Osteoblast (primary cell): ENCODE measurements around the gene SALL4. TPM values are rescaled to one million over a fixed set of nuclear protein-coding genes. Genes with fewer than 3 reads are reported as not detected.
"Not testable (repeated sequence)": the region's sequence is repeated elsewhere in the genome, so short reads cannot be mapped to it uniquely, and the experiment has no call there.

ENCODE experiments used
- DNase-seq: peaks from one replicate; pipeline ENCODE4 v3.0.0; 2011; ENCODE audit warnings: low spot score, mixed read lengths; ENCODE audit not compliant: insufficient read length; ENCODE audit errors: missing footprints
- H2AFZ ChIP-seq: 2 replicates; pipeline ENCODE4 v1.6.0; 2011; ENCODE audit warnings: mild to moderate bottlenecking, low read length
- H3K27ac ChIP-seq: 2 replicates; pipeline ENCODE4 v1.5.1; 2011; ENCODE audit warnings: mild to moderate bottlenecking, low read depth, low read length, moderate library complexity
- H3K27me3 ChIP-seq: 2 replicates; pipeline ENCODE4 v1.6.0; 2012; ENCODE audit warnings: mild to moderate bottlenecking, control low read depth, inconsistent platforms, low read length, moderate library complexity; ENCODE audit not compliant: insufficient read depth
- H3K36me3 ChIP-seq: 2 replicates; pipeline ENCODE4 v1.5.1; 2011; ENCODE audit warnings: mild to moderate bottlenecking, low read length, control low read depth, moderate library complexity; ENCODE audit not compliant: insufficient read depth
- H3K4me1 ChIP-seq: 2 replicates; pipeline ENCODE4 v1.5.1; 2011; ENCODE audit warnings: mild to moderate bottlenecking, low read length, control low read depth, moderate library complexity; ENCODE audit not compliant: insufficient read depth
- H3K4me2 ChIP-seq: 2 replicates; pipeline ENCODE4 v1.6.0; 2011; ENCODE audit warnings: mild to moderate bottlenecking, low read length; ENCODE audit not compliant: insufficient read depth
- H3K4me3 ChIP-seq: fragments of 200-600 bp; sonication (generic); 3 replicates; pipeline ENCODE4 v1.5.1; 2012; ENCODE audit warnings: mild to moderate bottlenecking, low read length, inconsistent platforms; ENCODE audit not compliant: insufficient read depth
- H3K79me2 ChIP-seq: 2 replicates; pipeline ENCODE4 v1.6.0; 2012; ENCODE audit warnings: mild to moderate bottlenecking, low read length, control low read depth, inconsistent platforms; ENCODE audit not compliant: insufficient read depth
- H3K9me3 ChIP-seq: 2 replicates; pipeline ENCODE4 v1.5.1; 2011; ENCODE audit warnings: low read depth, low read length, control low read depth
- H4K20me1 ChIP-seq: 2 replicates; pipeline ENCODE4 v1.6.0; 2012; ENCODE audit warnings: mild to moderate bottlenecking, low read length, control low read depth; ENCODE audit not compliant: insufficient read depth
- total RNA-seq: library from RNA; depleted of rRNA; stranded (reverse); fragments of >200 nt; gene quantifications from 2 replicates; pipeline ENCODE4 v1.2.3, GENCODE V29; 2012
- TF ChIP-seq, protein P1 (sequence below): IDR thresholded peaks from 2 replicates; pipeline ENCODE4 v1.5.1; 2011; ENCODE audit warnings: mild to moderate bottlenecking, low read depth, low read length, moderate library complexity; ENCODE audit errors: extremely low read depth

SALL4 gene
- total RNA-seq, 1 donor, result 3.3 TPM

DNA sequence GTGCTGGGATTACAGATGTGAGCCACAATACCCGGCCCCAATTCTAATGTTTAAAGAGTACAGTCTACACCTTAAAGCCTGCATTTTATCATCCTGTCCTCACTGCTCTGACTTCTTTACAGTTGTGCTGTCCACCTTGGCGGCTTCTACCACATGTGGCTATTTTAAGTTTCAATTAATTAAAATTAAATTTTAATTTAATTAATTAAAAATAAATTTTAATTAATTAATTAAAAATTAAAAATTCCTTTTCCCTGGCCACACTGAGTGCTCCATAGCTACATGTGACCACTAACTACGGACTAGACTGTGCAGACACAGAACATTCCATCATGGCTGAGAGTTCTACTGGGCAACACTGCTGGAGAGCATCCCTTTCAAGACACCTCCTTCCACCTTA is 61.5 kb downstream of the SALL4 start:
- Histone ChIP-seq H3K27ac (no peak overlapping the region), H3K4me3 (no peak overlapping the region), H3K27me3 (no peaks in the 10 kb centered on the region), H3K4me1 (peaks cover 15% of the 10 kb centered on the region), H3K9me3 (no peaks in the 10 kb centered on the region), H3K4me2 (no peak overlapping the region), H4K20me1 (peaks cover 4% of the 10 kb centered on the region), H2AFZ (no peak overlapping the region), H3K36me3 (no peaks in the 10 kb centered on the region), H3K79me2 (peaks cover 23% of the 10 kb centered on the region)
- no peak for DNase-seq
- TF ChIP-seq, protein P1, sequence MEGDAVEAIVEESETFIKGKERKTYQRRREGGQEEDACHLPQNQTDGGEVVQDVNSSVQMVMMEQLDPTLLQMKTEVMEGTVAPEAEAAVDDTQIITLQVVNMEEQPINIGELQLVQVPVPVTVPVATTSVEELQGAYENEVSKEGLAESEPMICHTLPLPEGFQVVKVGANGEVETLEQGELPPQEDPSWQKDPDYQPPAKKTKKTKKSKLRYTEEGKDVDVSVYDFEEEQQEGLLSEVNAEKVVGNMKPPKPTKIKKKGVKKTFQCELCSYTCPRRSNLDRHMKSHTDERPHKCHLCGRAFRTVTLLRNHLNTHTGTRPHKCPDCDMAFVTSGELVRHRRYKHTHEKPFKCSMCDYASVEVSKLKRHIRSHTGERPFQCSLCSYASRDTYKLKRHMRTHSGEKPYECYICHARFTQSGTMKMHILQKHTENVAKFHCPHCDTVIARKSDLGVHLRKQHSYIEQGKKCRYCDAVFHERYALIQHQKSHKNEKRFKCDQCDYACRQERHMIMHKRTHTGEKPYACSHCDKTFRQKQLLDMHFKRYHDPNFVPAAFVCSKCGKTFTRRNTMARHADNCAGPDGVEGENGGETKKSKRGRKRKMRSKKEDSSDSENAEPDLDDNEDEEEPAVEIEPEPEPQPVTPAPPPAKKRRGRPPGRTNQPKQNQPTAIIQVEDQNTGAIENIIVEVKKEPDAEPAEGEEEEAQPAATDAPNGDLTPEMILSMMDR, result no peak

DNA sequence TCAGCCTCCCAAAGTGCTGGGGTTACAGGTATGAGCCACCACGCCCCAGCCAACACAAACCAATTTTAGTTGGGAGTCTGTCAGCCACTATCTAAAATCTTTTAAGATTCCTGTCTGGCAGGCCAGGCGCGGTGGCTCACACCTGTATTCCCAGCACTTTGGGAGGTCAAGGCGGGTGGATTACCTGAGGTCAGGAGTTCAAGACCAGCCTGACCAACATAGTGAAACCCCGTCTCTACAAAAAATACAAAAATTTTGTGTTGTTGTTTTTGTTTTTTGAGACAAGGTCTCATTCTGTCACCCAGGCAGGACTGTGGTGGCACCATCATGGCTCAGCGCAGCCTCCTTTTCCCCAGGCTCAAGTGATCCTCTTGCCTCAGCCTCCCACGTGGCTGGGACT is 62.0 kb downstream of the SALL4 start:
- not testable (repeated sequence) for H3K4me2 ChIP-seq, H4K20me1 ChIP-seq, H3K27me3 ChIP-seq, H3K9me3 ChIP-seq, H3K27ac ChIP-seq, H2AFZ ChIP-seq, H3K4me3 ChIP-seq, H3K36me3 ChIP-seq, DNase-seq
- Histone ChIP-seq H3K4me1 (peaks cover 15% of the 10 kb centered on the region), H3K79me2 (peaks cover 18% of the 10 kb centered on the region)

DNA sequence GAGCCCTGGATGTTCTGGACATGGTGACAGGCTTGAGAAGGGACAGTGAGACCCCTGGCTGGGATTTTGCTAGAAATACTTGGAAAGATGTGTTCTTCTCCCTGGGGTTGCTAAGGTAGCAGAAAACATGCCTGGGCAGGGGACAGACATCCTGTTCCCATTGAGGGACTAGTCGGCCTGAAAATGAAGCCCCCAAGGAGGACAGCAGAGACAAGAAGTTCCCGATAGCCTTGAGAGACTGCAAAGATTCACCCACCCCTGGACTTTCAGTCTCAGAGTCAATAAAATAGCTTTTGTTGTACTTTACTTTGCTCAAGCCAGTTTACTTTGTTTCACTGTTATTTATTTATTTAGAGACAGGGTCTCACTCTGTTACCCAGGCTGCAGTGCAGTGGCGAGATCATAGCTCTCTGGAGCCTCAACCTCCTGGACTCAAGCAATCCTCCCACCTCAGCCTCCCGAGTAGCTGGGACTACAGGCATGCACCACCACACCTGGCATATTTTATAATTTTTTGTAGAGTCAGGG is 62.5 kb downstream of the SALL4 start:
- Histone ChIP-seq H3K79me2 (peaks cover 18% of the 10 kb centered on the region), H3K4me3 (no peak overlapping the region), H3K9me3 (no peaks in the 10 kb centered on the region), H3K36me3 (no peaks in the 10 kb centered on the region), H3K4me1 (peaks cover 15% of the 10 kb centered on the region), H2AFZ (no peak overlapping the region), H4K20me1 (peaks cover 7% of the 10 kb centered on the region), H3K27ac (no peak overlapping the region), H3K27me3 (no peaks in the 10 kb centered on the region), H3K4me2 (no peak overlapping the region)
- TF ChIP-seq, protein P1, result no peak
- no peak for DNase-seq

DNA sequence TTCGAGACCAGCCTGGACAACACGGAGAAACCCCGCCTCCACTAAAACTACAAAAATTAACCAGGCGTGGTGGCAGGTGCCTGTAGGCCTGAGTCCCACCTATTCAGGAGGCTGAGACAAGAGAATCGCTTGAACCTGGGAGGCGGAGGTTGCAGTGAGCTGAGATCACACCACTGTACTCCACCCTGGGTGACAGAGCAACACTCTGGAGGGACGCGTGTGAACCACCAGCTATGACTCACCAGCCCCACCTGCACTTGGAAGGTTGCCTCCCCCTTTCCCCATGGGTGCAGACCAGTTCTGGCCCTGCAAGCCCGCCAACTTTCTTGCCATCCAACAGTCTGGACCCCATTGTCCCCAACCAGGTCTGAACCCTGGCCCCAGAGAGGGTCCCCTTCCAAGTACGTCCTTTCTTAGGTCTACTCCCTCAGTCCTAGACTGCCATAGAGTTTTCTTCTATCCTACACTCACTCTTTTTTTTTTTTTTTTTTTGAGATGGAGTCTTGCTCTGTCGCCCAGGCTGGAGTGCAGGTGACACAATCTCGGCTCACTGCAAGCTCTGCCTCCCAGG is 63.4 kb downstream of the SALL4 start:
- Histone ChIP-seq H3K27ac (no peak overlapping the region), H2AFZ (no peak overlapping the region), H3K27me3 (no peaks in the 10 kb centered on the region), H3K4me3 (no peak overlapping the region), H3K79me2 (peaks cover 14% of the 10 kb centered on the region), H3K4me1 (peaks cover 10% of the 10 kb centered on the region), H4K20me1 (peaks cover 7% of the 10 kb centered on the region), H3K4me2 (no peak overlapping the region), H3K9me3 (no peaks in the 10 kb centered on the region), H3K36me3 (no peaks in the 10 kb centered on the region)
- TF ChIP-seq, protein P1, result no peak
- DNase-seq, result no peak

DNA sequence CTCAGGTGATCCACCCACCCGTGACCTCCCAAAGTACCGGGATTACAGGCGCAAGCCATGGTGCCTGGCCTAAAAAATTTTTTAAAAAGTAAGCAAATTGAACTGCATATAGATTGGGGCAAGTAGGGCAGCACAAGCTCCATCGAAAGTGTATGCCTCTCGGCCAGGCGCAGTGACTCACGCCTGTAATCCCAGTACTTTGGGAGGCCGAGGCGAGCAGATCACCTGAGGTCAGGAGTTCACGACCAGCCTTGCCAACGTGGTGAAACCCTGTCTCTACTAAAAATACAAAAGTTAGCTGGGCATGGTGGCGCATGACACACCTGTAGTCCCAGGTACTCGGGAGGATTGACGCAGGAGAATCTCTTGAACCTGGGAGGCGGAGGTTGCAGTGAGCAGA is 64.1 kb downstream of the SALL4 start:
- H4K20me1 ChIP-seq, H3K27ac ChIP-seq, H3K36me3 ChIP-seq, H3K4me3 ChIP-seq, DNase-seq, H2AFZ ChIP-seq, H3K4me2 ChIP-seq, H3K27me3 ChIP-seq, H3K4me1 ChIP-seq, H3K9me3 ChIP-seq: not testable (repeated sequence)
- peaks cover 14% of the 10 kb centered on the region for H3K79me2 ChIP-seq
